ENCODE data around the gene SERINC5.
A peak's percentile ranks its signal among the peaks of the same experiment; 100 is the strongest.

Gene SERINC5

GRCh38 chr5:80255431-80255810 is 427 bp downstream of the SERINC5 start:
- DNase-seq (ENCODE audit: low read depth): peak; percentile 52

GRCh38 chr5:80254767-80255430 is 949 bp downstream of the SERINC5 start:
- H3K4me3 ChIP-seq (ENCODE audit: low read length): peak overlapping the region; percentile 81
- DNase-seq (ENCODE audit: low read depth): no peak
- TF ChIP-seq CTCF (conservative IDR thresholded peaks at IDR 0.05; ENCODE audit: low read length): no peak

More at GRCh38 chr5:80255431-80255810, 427 bp downstream of the SERINC5 start:
- TF ChIP-seq CTCF (conservative IDR thresholded peaks at IDR 0.05; ENCODE audit: low read length): no peak
- H3K4me3 ChIP-seq (ENCODE audit: low read length): peak overlapping the region; percentile 81

GRCh38 chr5:80251636-80252035 is 4.2 kb downstream of the SERINC5 start:
- no peak overlapping the region for H3K4me3 ChIP-seq (ENCODE audit: low read length)
- DNase-seq (ENCODE audit: low read depth): peak; percentile 77
- no peak for TF ChIP-seq CTCF (conservative IDR thresholded peaks at IDR 0.05; ENCODE audit: low read length)

- no peak overlapping the region for H3K4me3 ChIP-seq (ENCODE audit: low read length)
- no peak for DNase-seq (ENCODE audit: low read depth)
- TF ChIP-seq CTCF (conservative IDR thresholded peaks at IDR 0.05; ENCODE audit: low read length): no peak
Measured at GRCh38 chr5:80250801-80251200, 5.0 kb downstream of the SERINC5 start.

- no peak for TF ChIP-seq CTCF (conservative IDR thresholded peaks at IDR 0.05; ENCODE audit: low read length)
- no peak for DNase-seq (ENCODE audit: low read depth)
- no peak overlapping the region for H3K4me3 ChIP-seq (ENCODE audit: low read length)
Measured at GRCh38 chr5:80249901-80250300, 5.9 kb downstream of the SERINC5 start.

- no peak overlapping the region for H3K4me3 ChIP-seq (ENCODE audit: low read length)
- no peak for DNase-seq (ENCODE audit: low read depth)
- TF ChIP-seq CTCF (conservative IDR thresholded peaks at IDR 0.05; ENCODE audit: low read length): no peak
Measured at GRCh38 chr5:80248378-80248777, 7.5 kb downstream of the SERINC5 start.

GRCh38 chr5:80246995-80247729 is 8.7 kb downstream of the SERINC5 start:
- no peak for TF ChIP-seq CTCF (conservative IDR thresholded peaks at IDR 0.05; ENCODE audit: low read length)
- H3K4me3 ChIP-seq (ENCODE audit: low read length): peak overlapping the region; percentile 17
- DNase-seq (ENCODE audit: low read depth): peak; percentile 89
